Activated CD4-positive, alpha-beta T cell treated with anti-CD3 and anti-CD28 coated beads for 24 hours (primary cell): ENCODE measurements around the gene KICS2.

Experiments
- DNase-seq, 2 donors: peaks; one replicate each; pipeline ENCODE4 v3.0.0-alpha.2; 2020; ENCODE audit warnings: low read depth in 2 of 2

KICS2 gene

GRCh38 chr12:64173456-64173855, 48.6 kb downstream of the KICS2 start:
- no peak for DNase-seq
